OCI-LY3 (cell line): Measurements from ENCODE around the gene BCL7A.
A peak's percentile ranks its signal among the peaks of the same experiment; 100 is the strongest.

Experiments
- H2AFZ ChIP-seq: fragments of 200-600, 300-600 bp; shearing (Covaris generic); 2 replicates; pipeline ENCODE4 v1.6.0; 2014; ENCODE audit warnings: antibody characterized with exemption, low read depth, low read length
- H3K27ac ChIP-seq: fragments of 200-600, 300-600 bp; sonication (generic); 2 replicates; pipeline ENCODE4 v1.5.1; 2014; ENCODE audit warnings: mild to moderate bottlenecking, low read length, moderate library complexity, mixed read lengths
- H3K27me3 ChIP-seq: fragments of 200-600, 300-600 bp; sonication (generic); 2 replicates; pipeline ENCODE4 v1.6.1; 2014; ENCODE audit warnings: low read depth, low read length, mixed read lengths
- H3K36me3 ChIP-seq: fragments of 200-600, 300-600 bp; sonication (generic); replicated peaks from 2 replicates; pipeline ENCODE3; 2014; ENCODE audit warnings: low read depth, low read length, mixed read lengths
- H3K4me1 ChIP-seq: fragments of 300-600, 200-600 bp; sonication (generic); 2 replicates; pipeline ENCODE4 v1.6.1; 2014; ENCODE audit warnings: low read length, mixed read lengths
- H3K4me2 ChIP-seq: fragments of 200-600, 300-600 bp; sonication (generic); 2 replicates; pipeline ENCODE4 v1.6.1; 2014; ENCODE audit warnings: low read length, mixed read lengths
- H3K4me3 ChIP-seq: fragments of 300-600, 200-600 bp; sonication (generic); 2 replicates; pipeline ENCODE4 v1.5.1; 2014; ENCODE audit warnings: antibody characterized with exemption, mild to moderate bottlenecking, low read length, moderate library complexity
- H3K79me2 ChIP-seq: fragments of 300-600, 200-600 bp; shearing (Covaris generic); 2 replicates; pipeline ENCODE4 v1.6.1; 2014; ENCODE audit warnings: mild to moderate bottlenecking, low read length, mixed read lengths
- H3K9ac ChIP-seq: fragments of 300-600, 200-600 bp; shearing (Covaris generic); 2 replicates; pipeline ENCODE4 v1.6.0; 2014; ENCODE audit warnings: mild to moderate bottlenecking, low read length, moderate library complexity
- H3K9me3 ChIP-seq: fragments of 200-600, 300-600 bp; shearing (Covaris generic); 2 replicates; pipeline ENCODE4 v1.6.1; 2014; ENCODE audit warnings: low read length, mixed read lengths; ENCODE audit not compliant: insufficient read depth
- H4K20me1 ChIP-seq: fragments of 200-600, 300-600 bp; sonication (generic); 2 replicates; pipeline ENCODE4 v1.6.1; 2016; ENCODE audit warnings: low read length, mixed read lengths; ENCODE audit not compliant: insufficient read depth
- EZH2phosphoT487 ChIP-seq: fragments of 200-600 bp; shearing (Covaris generic); IDR thresholded peaks from 2 replicates; pipeline ENCODE4 v1.6.1; 2018; ENCODE audit warnings: antibody characterized with exemption, mixed run types, low read depth
- TF ChIP-seq, protein P1 (sequence below): fragments of 200-600, 300-600 bp; sonication (generic); IDR thresholded peaks from 2 replicates; pipeline ENCODE4 v1.5.1; 2014; ENCODE audit warnings: antibody characterized with exemption, low read length, low read depth

BCL7A gene

GRCh38 chr12:121980191-121980891 lies 41.3 kb upstream of the BCL7A start:
- Histone ChIP-seq H3K79me2 (no peaks in the 10 kb centered on the region), H4K20me1 (no peaks in the 10 kb centered on the region), H3K27ac (peak overlapping the region; percentile 99), H3K4me3 (peak overlapping the region; percentile 71), H2AFZ (0 out of 2 replicates have a peak overlapping the region, but pooled peaks have one; percentile 30), H3K27me3 (0 out of 2 replicates have a peak, but pooled peaks cover 7% of the 10 kb centered on the region), H3K4me2 (peak overlapping the region; percentile 94), H3K4me1 (peaks cover 55% of the 10 kb centered on the region), H3K9ac (peak overlapping the region; percentile 74), H3K36me3 (no peaks in the 10 kb centered on the region), H3K9me3 (no peaks in the 10 kb centered on the region)
- TF ChIP-seq EZH2phosphoT487: no peak
- TF ChIP-seq, protein P1, sequence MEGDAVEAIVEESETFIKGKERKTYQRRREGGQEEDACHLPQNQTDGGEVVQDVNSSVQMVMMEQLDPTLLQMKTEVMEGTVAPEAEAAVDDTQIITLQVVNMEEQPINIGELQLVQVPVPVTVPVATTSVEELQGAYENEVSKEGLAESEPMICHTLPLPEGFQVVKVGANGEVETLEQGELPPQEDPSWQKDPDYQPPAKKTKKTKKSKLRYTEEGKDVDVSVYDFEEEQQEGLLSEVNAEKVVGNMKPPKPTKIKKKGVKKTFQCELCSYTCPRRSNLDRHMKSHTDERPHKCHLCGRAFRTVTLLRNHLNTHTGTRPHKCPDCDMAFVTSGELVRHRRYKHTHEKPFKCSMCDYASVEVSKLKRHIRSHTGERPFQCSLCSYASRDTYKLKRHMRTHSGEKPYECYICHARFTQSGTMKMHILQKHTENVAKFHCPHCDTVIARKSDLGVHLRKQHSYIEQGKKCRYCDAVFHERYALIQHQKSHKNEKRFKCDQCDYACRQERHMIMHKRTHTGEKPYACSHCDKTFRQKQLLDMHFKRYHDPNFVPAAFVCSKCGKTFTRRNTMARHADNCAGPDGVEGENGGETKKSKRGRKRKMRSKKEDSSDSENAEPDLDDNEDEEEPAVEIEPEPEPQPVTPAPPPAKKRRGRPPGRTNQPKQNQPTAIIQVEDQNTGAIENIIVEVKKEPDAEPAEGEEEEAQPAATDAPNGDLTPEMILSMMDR: no peak

DNA sequence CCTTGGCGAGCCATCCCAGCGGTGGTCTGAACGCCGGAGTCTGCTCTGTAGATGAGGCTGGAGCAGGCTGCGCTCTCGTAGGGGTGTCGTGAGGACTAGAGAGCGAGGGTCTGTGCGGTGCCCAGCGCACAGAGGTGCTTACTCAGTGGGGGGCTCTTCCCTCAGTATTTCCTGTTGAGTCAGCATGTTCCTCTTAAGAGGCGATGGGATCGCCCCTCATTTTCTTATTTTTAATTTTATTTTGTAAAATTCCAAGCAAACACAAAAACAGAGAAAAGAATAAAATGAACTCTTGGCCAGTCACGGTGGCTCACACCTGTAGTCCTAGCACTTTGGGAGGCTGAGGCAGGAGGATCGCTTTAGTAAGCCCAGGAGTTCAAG lies 40.8 kb upstream of the BCL7A start:
- 0 out of 2 replicates have a peak, but pooled peaks cover 3% of the 10 kb centered on the region for H3K27me3 ChIP-seq
- H3K4me3 ChIP-seq: peak overlapping the region; percentile 71
- H4K20me1 ChIP-seq: no peaks in the 10 kb centered on the region
- no peaks in the 10 kb centered on the region for H3K9me3 ChIP-seq
- peak overlapping the region; percentile 74 for H3K9ac ChIP-seq
- peak overlapping the region; percentile 94 for H3K4me2 ChIP-seq
- no peak for TF ChIP-seq EZH2phosphoT487
- TF ChIP-seq, protein P1: no peak
- H3K4me1 ChIP-seq: peaks cover 55% of the 10 kb centered on the region
- 0 out of 2 replicates have a peak overlapping the region, but pooled peaks have one; percentile 30 for H2AFZ ChIP-seq
- H3K79me2 ChIP-seq: no peaks in the 10 kb centered on the region
- H3K27ac ChIP-seq: peak overlapping the region; percentile 99
- no peaks in the 10 kb centered on the region for H3K36me3 ChIP-seq

- Histone ChIP-seq H3K79me2 (no peaks in the 10 kb centered on the region), H3K27ac (peak overlapping the region; percentile 99), H3K36me3 (no peaks in the 10 kb centered on the region), H3K9me3 (no peaks in the 10 kb centered on the region), H2AFZ (no peak overlapping the region), H3K4me2 (peak overlapping the region; percentile 94), H3K4me1 (peaks cover 55% of the 10 kb centered on the region), H4K20me1 (no peaks in the 10 kb centered on the region), H3K4me3 (peak overlapping the region; percentile 71), H3K27me3 (0 out of 2 replicates have a peak, but pooled peaks cover 3% of the 10 kb centered on the region), H3K9ac (peak overlapping the region; percentile 74)
- TF ChIP-seq, protein P1: no peak
- TF ChIP-seq EZH2phosphoT487: no peak
Measured at GRCh38 chr12:121981456-121981855, 40.2 kb upstream of the BCL7A start.

DNA sequence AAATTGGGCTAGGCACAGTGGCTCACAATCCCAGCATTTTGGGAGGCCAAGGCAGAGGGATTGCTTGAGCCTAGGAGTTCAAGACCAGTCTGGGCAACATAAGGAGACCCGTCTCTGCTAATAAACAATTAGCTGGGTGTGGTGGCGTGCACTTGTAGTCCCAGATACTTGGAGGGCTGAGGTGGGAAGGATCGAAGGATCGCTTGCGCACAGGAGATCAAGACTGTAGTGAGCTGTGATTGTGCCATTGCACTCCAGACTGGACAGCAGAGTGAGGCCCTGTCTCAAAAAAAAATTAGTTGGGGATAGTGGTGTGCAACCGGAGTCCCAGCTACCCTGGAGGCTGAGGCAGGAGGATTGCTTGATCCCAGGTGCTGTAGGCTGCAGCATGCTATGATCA lies 38.7 kb upstream of the BCL7A start:
- 0 out of 2 replicates have a peak, but pooled peaks cover 3% of the 10 kb centered on the region for H3K27me3 ChIP-seq
- H4K20me1 ChIP-seq: no peaks in the 10 kb centered on the region
- no peak overlapping the region for H2AFZ ChIP-seq
- peaks cover 55% of the 10 kb centered on the region for H3K4me1 ChIP-seq
- TF ChIP-seq EZH2phosphoT487: no peak
- TF ChIP-seq, protein P1: no peak
- H3K79me2 ChIP-seq: no peaks in the 10 kb centered on the region
- H3K9me3 ChIP-seq: no peaks in the 10 kb centered on the region
- no peaks in the 10 kb centered on the region for H3K36me3 ChIP-seq
- no peak overlapping the region for H3K27ac ChIP-seq
- no peak overlapping the region for H3K9ac ChIP-seq
- H3K4me3 ChIP-seq: 0 out of 2 replicates have a peak overlapping the region, but pooled peaks have one; percentile 9
- H3K4me2 ChIP-seq: peak overlapping the region; percentile 58
